ENCODE data around the gene KRTAP4-11.

GRCh38 chr17:41067281-41067680 lies 50.9 kb downstream of the KRTAP4-11 start:
- no peak for TF ChIP-seq TAF1 (IDR thresholded peaks at IDR 0.05; ENCODE audit: low read depth)
- TF ChIP-seq YY1 (IDR thresholded peaks at IDR 0.05; ENCODE audit: low read depth): no peak

Measured in Ishikawa (cell line).